Right lobe of liver (tissue), 4 donors: ENCODE measurements around the gene CBL.

Experiments
- CTCF ChIP-seq, 4 donors: fragments of 200-600 bp in 3 of 4; fragments of 450-650 bp in 1 of 4; IDR thresholded peaks; one replicate each; pipeline versions ENCODE4 v1.5.1 to v1.8.0; 2016 to 2022; ENCODE audit warnings: antibody characterized with exemption in 4 of 4, mild to moderate bottlenecking in 2 of 4
- POLR2A ChIP-seq: fragments of 450-650 bp; IDR thresholded peaks from one replicate; pipeline ENCODE4 v1.6.1; 2017; ENCODE audit warnings: antibody characterized with exemption, mild to moderate bottlenecking
- donor health status: DM: no; HTN: no; CAD: no.
- donor health status: DM: no; HTN: no; CAD: no.
- donor health status: DM: no; HTN: yes; CAD: no.

DNA sequence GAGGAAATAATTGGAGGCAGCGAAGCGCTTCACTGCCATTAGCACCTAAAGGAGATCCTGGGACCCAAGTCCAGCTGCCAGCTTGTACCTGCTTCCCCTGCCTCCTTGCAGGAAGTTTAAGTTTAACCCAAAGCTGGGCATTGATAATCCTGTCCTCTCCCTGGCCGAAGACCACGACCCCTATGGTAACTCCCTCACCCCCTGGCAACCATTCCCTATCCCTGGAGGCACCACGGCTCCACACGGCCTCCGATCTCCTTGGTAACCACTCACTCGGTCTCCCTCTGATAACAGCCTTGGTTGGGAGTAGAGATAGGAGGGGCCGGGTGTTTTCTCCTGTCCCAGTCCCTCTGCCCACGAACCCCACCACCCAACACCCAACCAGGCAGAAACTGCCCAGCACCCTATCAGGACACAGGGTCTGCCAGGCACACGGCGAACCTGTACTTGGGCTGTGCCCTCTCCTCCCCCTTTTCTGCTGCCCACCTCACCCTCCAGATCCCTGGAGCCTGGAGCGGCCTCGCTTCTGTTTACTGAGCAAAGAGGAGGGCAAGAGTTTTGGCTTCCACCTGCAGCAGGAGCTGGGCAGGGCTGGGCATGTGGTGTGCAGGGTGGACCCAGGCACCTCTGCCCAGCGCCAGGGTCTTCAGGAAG is 20.0 kb upstream of the CBL start:
- TF ChIP-seq CTCF (IDR thresholded peaks at IDR 0.05), result no peak
- TF ChIP-seq POLR2A, result no peak
